PC-3 (cell line): ENCODE data around the gene CFAP410.

ENCODE experiments used
- CTCF ChIP-seq: fragments of 300-600 bp; sonication (generic); conservative IDR thresholded peaks from 2 replicates; pipeline ENCODE4 v1.5.1; 2017; ENCODE audit warnings: antibody characterized with exemption, low read depth, mild to moderate bottlenecking, low read length
- EZH2 ChIP-seq: fragments of 300-600 bp; sonication (generic); IDR thresholded peaks from one replicate; pipeline ENCODE4 v1.6.1; 2017; ENCODE audit warnings: antibody characterized with exemption, mild to moderate bottlenecking, low read length; ENCODE audit not compliant: unreplicated experiment

- TF ChIP-seq CTCF: no peak
- no peak for TF ChIP-seq EZH2
Observed at GRCh38 chr21:44318489-44319285, 20.5 kb downstream of the CFAP410 start.
